Measurements from ENCODE around the gene LRRC59.
A peak's percentile ranks its signal among the peaks of the same experiment; 100 is the strongest.
"Not testable (repeated sequence)": the region's sequence is repeated elsewhere in the genome, so short reads cannot be mapped to it uniquely, and the experiment has no call there.

LRRC59 gene

GRCh38 chr17:50348522-50349242 is 48.6 kb downstream of the LRRC59 start:
- DNase-seq, result no peak

DNA sequence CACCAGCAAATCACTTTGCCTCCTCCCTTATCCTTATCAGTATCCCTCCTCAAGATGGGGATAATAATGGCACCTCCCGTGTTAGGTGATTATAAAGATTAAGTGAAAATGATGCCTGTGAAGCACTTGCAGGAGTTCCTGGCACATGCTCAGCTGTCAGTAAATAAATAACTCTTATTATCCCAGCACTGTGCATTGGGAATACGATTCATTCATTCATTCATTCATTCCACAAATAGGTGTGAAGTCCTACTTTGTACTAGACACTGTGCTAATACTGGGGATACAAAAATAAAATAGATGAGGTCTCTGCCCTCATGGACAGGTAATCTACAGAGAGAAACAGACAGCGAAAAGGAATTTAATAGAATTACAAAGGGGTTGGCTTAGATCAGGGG is 49.4 kb downstream of the LRRC59 start:
- DNase-seq, result no peak

- DNase-seq, result peak in 1 of 51 donors; percentile 13
These were observed 50.0 kb downstream of the LRRC59 start for GRCh38 chr17:50347117-50347893.

- DNase-seq, result peak in 10 of 51 donors; percentile 11 to 61 (median 40)
These were observed 50.8 kb downstream of the LRRC59 start for GRCh38 chr17:50346313-50347116.

- peak in 48 of 51 donors; percentile 16 to 88 (median 56) for DNase-seq
These were observed 51.7 kb downstream of the LRRC59 start, which contains the start of gene XYLT2 for GRCh38 chr17:50345432-50346312. XYLT2 (plus strand) TSS chr17:50346126; CDS start chr17:50346141, 15 bp downstream.

- DNase-seq, result no peak
These were observed 52.5 kb downstream of the LRRC59 start for GRCh38 chr17:50344731-50345365.

DNA sequence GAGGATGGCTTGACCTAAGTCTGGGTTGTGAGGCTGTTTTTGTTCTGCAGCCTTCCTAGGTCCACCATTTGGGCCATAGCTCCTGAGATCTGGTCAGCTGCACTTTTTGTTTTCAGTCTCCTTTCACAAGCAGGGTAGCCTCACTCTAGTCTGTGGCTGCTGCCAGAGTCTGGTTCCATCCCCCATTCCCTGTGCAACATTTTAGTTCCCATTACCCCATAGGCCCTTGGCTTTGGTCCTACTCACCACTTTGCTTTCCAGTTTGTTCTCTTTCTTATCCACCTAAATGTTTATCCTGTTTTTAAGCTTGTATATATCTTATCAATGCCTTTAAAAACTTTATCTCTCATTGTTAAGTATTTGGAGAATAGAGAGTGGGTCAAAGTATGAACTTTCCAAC is 57.9 kb downstream of the LRRC59 start:
- DNase-seq, result no peak

DNA sequence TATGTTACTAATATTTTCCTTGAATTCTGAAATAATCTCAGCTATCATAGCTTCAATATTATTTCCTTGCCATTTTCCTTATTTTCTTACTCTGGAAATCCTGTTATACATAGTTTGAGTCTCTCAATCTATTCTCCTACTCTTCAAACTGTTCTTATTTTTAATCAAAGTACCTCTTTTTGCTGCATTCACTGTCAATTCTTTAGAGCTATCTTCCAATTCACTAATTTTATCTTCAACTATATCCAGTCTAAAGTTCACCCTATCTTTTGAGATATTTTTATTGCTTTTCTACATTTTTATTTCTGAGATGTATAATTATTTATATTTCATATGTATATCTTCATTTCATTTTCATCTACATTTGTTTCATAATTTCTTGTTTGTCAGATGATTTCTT is 58.7 kb downstream of the LRRC59 start:
- DNase-seq, result no peak

DNA sequence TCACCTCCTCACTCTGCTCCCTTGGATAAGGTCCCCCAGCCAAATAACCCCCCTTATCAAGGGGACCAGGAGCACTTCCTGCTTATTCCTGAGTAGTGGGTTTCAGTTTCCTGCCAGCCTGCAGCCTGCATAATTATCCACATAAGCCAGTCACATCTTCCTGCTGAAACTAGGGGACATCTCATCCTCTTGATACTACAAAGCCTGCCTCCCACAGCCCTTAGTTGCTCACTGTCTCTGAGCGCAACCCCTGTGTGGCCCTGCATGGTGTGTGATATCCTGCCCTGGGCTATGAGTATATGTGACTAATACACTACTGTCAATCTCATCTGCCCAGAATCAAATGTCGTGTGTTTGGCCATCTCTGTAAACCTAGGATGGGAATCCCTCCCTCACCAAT is 59.4 kb downstream of the LRRC59 start:
- no peak for DNase-seq

DNA sequence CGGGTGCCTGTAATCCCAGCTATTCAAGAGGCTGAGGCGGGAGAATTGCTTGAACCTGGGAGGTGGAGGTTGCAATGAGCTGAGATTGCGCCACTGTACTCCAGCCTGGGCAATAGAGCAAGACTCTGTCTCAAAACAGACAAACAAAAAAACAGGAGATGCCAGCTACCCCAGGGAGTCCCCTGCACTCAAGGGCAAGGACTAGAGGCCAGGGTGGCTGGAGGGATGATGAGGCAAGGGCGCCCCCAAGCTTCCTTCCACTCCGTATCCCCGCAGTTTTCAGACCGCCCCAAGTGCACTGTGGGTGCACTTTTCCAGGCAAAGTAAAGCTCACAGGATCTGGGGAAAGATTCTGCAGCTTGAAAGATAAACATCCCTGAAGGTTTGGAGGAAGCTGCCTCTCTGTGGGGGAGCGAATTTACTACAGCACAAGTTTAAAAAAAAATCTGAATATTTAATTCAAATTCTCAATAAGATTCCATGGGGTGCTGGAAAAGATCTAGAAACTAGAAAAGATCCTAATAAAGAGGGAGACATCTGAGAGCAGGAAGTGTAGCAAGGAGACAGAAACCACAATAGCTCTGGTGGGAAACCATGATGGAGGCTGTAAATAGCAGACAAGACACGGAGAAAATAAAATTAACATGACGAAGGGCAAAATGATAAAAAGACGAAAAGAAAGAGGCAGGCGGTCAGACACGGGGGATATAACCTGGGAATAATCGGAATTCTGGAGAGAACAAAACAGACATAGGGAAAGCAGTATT is 63.8 kb downstream of the LRRC59 start:
- DNase-seq, result not testable (repeated sequence)

GRCh38 chr17:50332196-50332595 is 65.1 kb downstream of the LRRC59 start:
- DNase-seq, result no peak

All from hypothalamus (tissue), 51 donors.